ENCODE data around the gene ALKBH4.

ALKBH4 gene

DNA sequence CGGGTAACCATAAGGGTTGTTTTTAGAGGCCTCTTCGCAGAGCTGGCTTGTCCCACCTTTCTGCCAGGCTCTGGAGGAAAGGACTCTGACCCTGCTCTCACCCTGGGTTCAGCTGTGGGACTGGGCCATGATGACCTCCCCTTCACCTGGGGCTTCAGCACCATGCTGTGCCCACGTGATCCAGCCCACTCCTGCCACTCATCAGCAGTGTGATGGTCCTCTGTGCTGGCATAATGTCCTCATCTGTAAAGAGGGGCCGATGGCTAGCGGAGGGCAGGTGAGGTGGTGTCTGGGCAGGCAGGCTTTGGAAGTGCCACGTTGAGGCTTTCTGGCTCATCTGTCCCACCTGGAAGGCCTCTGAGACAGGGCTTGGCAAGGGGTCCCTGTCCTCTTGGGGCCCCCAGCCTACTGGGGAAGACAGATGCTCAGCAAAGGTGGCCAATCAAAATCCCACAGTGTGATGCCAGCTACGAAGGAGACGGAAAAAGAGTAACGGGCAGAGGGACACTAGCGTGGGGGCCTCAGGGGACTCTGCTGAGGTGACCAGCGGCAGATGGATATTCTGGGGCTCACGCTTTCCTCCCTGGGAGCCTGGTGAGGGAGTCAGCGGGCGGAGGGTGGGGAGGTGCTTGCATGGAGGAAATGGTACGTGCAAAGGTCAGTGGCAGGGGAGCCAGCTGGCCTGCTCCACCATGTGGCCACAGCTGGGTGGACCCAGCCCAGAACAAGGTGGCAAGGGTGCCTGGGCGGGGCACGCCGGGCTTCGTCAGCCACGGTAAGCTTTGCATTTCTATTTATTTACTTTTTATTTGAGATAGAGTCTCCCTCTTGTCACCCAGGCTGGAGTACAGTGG, 5.5 kb upstream of the ALKBH4 start:
- TF ChIP-seq GABPA (IDR thresholded peaks at IDR 0.05; ENCODE audit: low read depth) = no peak
- TF ChIP-seq, protein P1, sequence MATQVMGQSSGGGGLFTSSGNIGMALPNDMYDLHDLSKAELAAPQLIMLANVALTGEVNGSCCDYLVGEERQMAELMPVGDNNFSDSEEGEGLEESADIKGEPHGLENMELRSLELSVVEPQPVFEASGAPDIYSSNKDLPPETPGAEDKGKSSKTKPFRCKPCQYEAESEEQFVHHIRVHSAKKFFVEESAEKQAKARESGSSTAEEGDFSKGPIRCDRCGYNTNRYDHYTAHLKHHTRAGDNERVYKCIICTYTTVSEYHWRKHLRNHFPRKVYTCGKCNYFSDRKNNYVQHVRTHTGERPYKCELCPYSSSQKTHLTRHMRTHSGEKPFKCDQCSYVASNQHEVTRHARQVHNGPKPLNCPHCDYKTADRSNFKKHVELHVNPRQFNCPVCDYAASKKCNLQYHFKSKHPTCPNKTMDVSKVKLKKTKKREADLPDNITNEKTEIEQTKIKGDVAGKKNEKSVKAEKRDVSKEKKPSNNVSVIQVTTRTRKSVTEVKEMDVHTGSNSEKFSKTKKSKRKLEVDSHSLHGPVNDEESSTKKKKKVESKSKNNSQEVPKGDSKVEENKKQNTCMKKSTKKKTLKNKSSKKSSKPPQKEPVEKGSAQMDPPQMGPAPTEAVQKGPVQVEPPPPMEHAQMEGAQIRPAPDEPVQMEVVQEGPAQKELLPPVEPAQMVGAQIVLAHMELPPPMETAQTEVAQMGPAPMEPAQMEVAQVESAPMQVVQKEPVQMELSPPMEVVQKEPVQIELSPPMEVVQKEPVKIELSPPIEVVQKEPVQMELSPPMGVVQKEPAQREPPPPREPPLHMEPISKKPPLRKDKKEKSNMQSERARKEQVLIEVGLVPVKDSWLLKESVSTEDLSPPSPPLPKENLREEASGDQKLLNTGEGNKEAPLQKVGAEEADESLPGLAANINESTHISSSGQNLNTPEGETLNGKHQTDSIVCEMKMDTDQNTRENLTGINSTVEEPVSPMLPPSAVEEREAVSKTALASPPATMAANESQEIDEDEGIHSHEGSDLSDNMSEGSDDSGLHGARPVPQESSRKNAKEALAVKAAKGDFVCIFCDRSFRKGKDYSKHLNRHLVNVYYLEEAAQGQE (IDR thresholded peaks at IDR 0.05; ENCODE audit: insufficient replicate concordance, low read depth) = no peak
- no peak for TF ChIP-seq SPI1 (IDR thresholded peaks at IDR 0.05; ENCODE audit: borderline replicate concordance, low read depth)
- TF ChIP-seq POLR2AphosphoS5 (IDR thresholded peaks at IDR 0.05; ENCODE audit: low read depth) = no peak
- TF ChIP-seq CTCF (IDR thresholded peaks at IDR 0.05; ENCODE audit: insufficient read depth, low read length) = no peak
- Histone ChIP-seq H3K27ac (replicated peaks) (no peak overlapping the region), H3K4me3 (replicated peaks; ENCODE audit: insufficient read depth, low read length) (no peak overlapping the region), H3K27me3 (ENCODE audit: insufficient read depth, poor library complexity, severe bottlenecking) (no peaks in the 10 kb centered on the region)
- DNase-seq (ENCODE audit: low read depth in 1 of 2, low spot score in 1 of 2) = no peak

DNA sequence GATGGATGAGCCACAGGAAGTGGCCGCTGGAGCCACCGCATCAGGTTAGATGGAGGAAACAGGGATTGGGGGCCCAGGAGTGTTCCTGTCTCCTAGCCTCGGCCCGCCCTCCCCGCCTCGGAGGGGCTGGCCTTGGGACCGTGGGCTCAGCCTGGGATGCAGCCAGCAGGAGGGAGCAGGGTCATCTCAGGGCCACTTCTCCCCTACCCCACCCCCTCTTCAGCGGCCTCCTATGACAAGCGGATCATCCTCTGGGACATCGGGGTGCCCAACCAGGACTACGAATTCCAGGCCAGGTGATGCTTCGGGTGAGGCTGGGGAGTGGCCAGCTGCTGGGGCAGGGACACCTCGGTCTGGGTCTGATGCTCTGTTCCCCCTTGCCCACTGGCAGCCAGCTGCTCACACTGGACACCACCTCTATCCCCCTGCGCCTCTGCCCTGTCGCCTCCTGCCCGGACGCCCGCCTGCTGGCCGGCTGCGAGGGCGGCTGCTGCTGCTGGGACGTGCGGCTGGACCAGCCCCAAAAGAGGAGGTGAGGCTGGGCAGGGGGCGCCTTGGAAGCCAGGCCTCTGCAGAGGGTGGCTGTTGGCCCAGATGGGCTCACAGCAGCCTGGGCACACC, 4.8 kb upstream of the ALKBH4 start:
- TF ChIP-seq SPI1 (IDR thresholded peaks at IDR 0.05; ENCODE audit: borderline replicate concordance, low read depth) (no peak), CTCF (IDR thresholded peaks at IDR 0.05; ENCODE audit: insufficient read depth, low read length) (no peak), POLR2AphosphoS5 (IDR thresholded peaks at IDR 0.05; ENCODE audit: low read depth) (no peak), GABPA (IDR thresholded peaks at IDR 0.05; ENCODE audit: low read depth) (no peak)
- TF ChIP-seq, protein P1 (IDR thresholded peaks at IDR 0.05; ENCODE audit: insufficient replicate concordance, low read depth) = no peak
- Histone ChIP-seq H3K4me3 (replicated peaks; ENCODE audit: insufficient read depth, low read length) (no peak overlapping the region), H3K27me3 (ENCODE audit: insufficient read depth, poor library complexity, severe bottlenecking) (no peaks in the 10 kb centered on the region), H3K27ac (replicated peaks) (no peak overlapping the region)
- no peak for DNase-seq (ENCODE audit: low read depth in 1 of 2, low spot score in 1 of 2)

DNA sequence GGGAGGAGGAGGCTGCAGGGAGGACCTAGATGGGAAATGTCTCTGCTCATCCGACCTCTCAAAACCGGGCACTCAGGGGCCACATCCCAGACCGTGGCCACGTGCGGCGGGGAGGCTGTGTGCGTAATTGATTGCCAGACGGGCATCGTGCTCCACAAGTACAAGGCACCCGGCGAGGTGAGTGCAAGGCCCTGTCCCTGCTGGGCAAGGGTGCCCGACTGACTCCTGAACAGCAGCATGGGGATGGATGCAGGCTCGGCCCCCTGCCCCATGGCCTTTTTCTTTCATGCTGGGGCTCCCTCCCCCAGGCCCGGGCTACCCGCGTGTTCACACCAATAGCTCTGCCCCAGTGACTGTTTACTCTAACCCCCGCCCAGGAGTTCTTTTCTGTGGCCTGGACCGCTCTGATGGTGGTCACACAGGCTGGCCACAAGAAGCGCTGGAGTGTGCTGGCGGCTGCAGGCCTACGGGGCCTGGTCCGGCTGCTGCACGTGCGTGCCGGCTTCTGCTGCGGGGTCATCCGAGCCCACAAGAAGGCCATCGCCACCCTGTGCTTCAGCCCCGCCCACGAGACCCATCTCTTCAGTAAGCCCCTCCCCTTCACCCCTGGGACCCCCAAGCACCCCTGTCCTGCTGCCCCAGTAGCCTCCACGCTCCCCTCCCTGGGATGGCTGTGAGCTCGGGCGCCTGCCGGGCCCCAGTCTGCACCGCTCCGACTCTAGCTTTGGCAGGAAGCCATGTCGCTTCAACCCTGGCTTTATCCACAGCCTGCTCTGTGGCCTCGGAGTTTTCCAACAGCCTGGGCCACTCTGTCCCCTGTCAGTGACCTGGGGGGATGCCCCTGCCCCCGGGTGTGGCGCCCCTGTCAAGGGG, 4.1 kb upstream of the ALKBH4 start:
- Histone ChIP-seq H3K27me3 (ENCODE audit: insufficient read depth, poor library complexity, severe bottlenecking) (no peaks in the 10 kb centered on the region), H3K4me3 (replicated peaks; ENCODE audit: insufficient read depth, low read length) (no peak overlapping the region), H3K27ac (replicated peaks) (no peak overlapping the region)
- no peak for DNase-seq (ENCODE audit: low read depth in 1 of 2, low spot score in 1 of 2)
- TF ChIP-seq SPI1 (IDR thresholded peaks at IDR 0.05; ENCODE audit: borderline replicate concordance, low read depth) = no peak
- TF ChIP-seq GABPA (IDR thresholded peaks at IDR 0.05; ENCODE audit: low read depth) = no peak
- no peak for TF ChIP-seq POLR2AphosphoS5 (IDR thresholded peaks at IDR 0.05; ENCODE audit: low read depth)
- TF ChIP-seq CTCF (IDR thresholded peaks at IDR 0.05; ENCODE audit: insufficient read depth, low read length) = no peak
- TF ChIP-seq, protein P1 (IDR thresholded peaks at IDR 0.05; ENCODE audit: insufficient replicate concordance, low read depth) = no peak

Data from HL-60 (cell line).